IgD-negative memory B cell (primary cell): ENCODE data around the gene FOXD4L4. TPM values are rescaled to one million over a fixed set of nuclear protein-coding genes. Genes with fewer than 3 reads are reported as not detected.
"Not testable (repeated sequence)": the region's sequence is repeated elsewhere in the genome, so short reads cannot be mapped to it uniquely, and the experiment has no call there.

Experiments
- H3K27ac Mint-ChIP-seq, 3 donors: one replicate each; pipeline ENCODE4 v1.8.0; 2020 to 2022; ENCODE audit warnings: mild to moderate bottlenecking in 3 of 3, mixed read lengths in 3 of 3, moderate library complexity in 1 of 3
- H3K27me3 Mint-ChIP-seq: one replicate; pipeline ENCODE4 v1.8.0; 2021; ENCODE audit warnings: mixed read lengths
- H3K36me3 Mint-ChIP-seq: one replicate; pipeline ENCODE4 v1.8.0; 2020; ENCODE audit warnings: mild to moderate bottlenecking, mixed read lengths
- H3K4me1 Mint-ChIP-seq, 3 donors: one replicate each; pipeline ENCODE4 v1.8.0; 2020 to 2022; ENCODE audit warnings: mixed read lengths in 3 of 3, mild to moderate bottlenecking in 1 of 3
- H3K4me3 Mint-ChIP-seq, 4 donors: one replicate each; pipeline ENCODE4 v1.8.0; 2020 to 2022; ENCODE audit warnings: mild to moderate bottlenecking in 4 of 4, mixed read lengths in 4 of 4, moderate library complexity in 3 of 4
- H3K9me3 Mint-ChIP-seq, 3 donors: one replicate each; pipeline ENCODE4 v1.8.0; 2020 to 2021; ENCODE audit warnings: mixed read lengths in 3 of 3, mild to moderate bottlenecking in 1 of 3
- polyA plus RNA-seq: library from polyadenylated mRNA; unstranded; fragments of 300-500 nt; fragmentation: Illumina TruSeq; gene quantifications from one replicate; pipeline ENCODE4 v1.2.3, GENCODE V29; 2021

FOXD4L4 gene
- not detected for polyA plus RNA-seq

DNA sequence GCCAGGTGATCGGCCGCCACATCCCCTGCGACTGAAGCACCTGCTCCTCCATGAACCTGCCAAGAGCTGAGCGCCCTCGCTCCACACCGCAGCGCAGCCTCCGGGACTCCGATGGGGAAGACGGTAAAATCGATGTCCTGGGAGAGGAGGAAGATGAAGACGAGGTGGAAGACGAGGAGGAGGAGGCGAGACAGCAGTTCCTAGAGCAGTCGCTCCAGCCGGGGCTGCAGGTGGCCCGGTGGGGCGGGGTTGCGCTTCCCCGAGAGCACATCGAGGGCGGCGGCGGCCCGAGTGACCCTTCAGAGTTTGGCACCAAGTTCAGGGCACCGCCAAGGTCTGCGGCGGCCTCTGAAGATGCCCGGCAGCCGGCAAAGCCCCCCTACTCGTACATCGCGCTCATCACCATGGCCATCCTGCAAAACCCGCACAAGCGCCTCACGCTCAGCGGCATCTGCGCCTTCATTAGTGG lies at the start of gene FOXD4L4:
Gene FOXD4L4, plus strand, starts transcription at position 51 of the 469 bp plus-strand sequence. Its CDS starts 0 bp downstream, at position 51.
- not testable (repeated sequence) for H3K4me1 Mint-ChIP-seq, H3K36me3 Mint-ChIP-seq, H3K27ac Mint-ChIP-seq, H3K27me3 Mint-ChIP-seq, H3K9me3 Mint-ChIP-seq
- peak within 1 kb of the TSS in 1 of 4 donors; percentile 79 for H3K4me3 Mint-ChIP-seq

DNA sequence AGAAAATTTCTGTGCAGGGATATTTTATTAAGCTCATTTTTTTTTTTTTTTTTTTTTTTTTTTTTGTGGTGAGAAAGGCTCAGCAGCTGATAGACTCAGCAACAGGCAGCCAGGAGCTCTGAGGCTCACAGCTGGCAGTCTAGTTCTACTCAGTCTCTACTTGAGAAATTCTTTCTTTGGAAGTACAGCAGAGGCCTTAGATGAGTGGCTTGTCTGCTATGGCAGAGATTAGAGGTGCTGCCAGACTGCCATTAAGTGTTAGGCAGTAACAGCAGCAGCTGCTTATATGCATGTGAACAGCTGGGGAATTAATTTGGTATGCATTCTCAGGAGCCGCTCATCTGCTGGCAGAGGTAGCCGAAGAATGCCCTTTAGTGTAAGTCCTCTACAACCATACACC lies 33.4 kb upstream of the FOXD4L4 start:
- H3K27ac Mint-ChIP-seq, H3K9me3 Mint-ChIP-seq, H3K4me1 Mint-ChIP-seq, H3K27me3 Mint-ChIP-seq, H3K4me3 Mint-ChIP-seq, H3K36me3 Mint-ChIP-seq: not testable (repeated sequence)

DNA sequence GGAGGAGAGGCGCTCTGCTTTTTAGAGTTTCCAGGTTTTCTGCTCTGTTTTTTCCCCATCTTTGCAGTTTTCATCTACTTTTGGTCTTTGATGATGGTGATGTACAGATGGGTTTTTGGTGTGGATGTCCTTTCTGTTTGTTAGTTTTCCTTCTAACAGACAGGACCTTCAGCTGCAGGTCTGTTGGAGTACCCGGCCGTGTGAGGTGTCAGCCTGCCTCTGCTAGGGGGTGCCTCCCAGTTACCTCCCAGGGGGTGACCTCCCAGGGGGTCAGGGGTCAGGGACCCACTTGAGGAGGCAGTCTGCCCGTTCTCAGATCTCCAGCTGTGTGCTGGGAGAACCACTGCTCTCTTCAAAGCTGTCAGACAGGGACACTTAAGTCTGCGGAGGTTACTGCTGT lies 22.5 kb upstream of the FOXD4L4 start:
- H3K36me3 Mint-ChIP-seq, H3K4me1 Mint-ChIP-seq, H3K9me3 Mint-ChIP-seq, H3K27ac Mint-ChIP-seq, H3K27me3 Mint-ChIP-seq, H3K4me3 Mint-ChIP-seq: not testable (repeated sequence)

DNA sequence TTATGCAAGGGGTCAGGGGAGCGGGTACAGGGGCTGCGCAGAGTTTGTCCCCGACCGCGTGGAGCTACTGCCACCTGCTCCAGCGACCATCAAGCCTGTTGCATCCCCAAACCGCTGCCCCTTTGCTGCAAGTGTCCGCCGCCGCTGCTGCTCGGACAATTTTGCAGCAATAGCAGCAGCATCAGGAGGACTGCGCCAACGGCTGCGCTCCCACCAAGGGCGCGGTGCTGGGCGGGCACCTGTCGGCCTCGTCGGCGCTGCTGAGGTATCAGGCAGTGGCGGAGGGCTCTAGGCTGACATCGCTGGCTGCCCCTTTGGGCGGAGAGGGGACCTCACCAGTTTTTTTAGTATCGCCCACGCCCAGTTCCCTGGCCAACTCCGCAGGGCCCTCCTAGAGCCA lies 1.2 kb downstream of the FOXD4L4 start:
- not testable (repeated sequence) for H3K36me3 Mint-ChIP-seq, H3K9me3 Mint-ChIP-seq, H3K27me3 Mint-ChIP-seq, H3K4me1 Mint-ChIP-seq, H3K4me3 Mint-ChIP-seq, H3K27ac Mint-ChIP-seq

Other genes starting within 250 kb of the FOXD4L4 start
- gene ZNG1E, start 61.2 kb upstream of the FOXD4L4 start, polyA plus RNA-seq = 43.0 TPM